GM19372 (cell line): ENCODE results near the gene SPATS2.

Experiments
- ATAC-seq: cut with Tn5 transposase; IDR thresholded peaks from one replicate; pipeline ENCODE4 v1.9.1; 2021; ENCODE audit warnings: mild to moderate bottlenecking, low read depth, moderate library complexity; ENCODE audit not compliant: unreplicated experiment

Gene SPATS2

GRCh38 chr12:49552014-49552413 lies 184.8 kb downstream of the SPATS2 start:
- ATAC-seq: no peak

- ATAC-seq: no peak
Measured at GRCh38 chr12:49552425-49552824, 185.2 kb downstream of the SPATS2 start.

GRCh38 chr12:49552899-49553298 lies 185.6 kb downstream of the SPATS2 start:
- ATAC-seq: no peak

- no peak for ATAC-seq
Measured at GRCh38 chr12:49553512-49554088, 186.3 kb downstream of the SPATS2 start.

GRCh38 chr12:49554266-49554665 lies 187.0 kb downstream of the SPATS2 start:
- no peak for ATAC-seq

- no peak for ATAC-seq
Measured at GRCh38 chr12:49555631-49556390, 188.5 kb downstream of the SPATS2 start.

GRCh38 chr12:49556391-49557186 lies 189.3 kb downstream of the SPATS2 start:
- no peak for ATAC-seq

- ATAC-seq: no peak
Measured at GRCh38 chr12:49557187-49557916, 190.1 kb downstream of the SPATS2 start.

- ATAC-seq: no peak
Measured at GRCh38 chr12:49557917-49558215, 190.6 kb downstream of the SPATS2 start.

GRCh38 chr12:49558526-49558925 lies 191.3 kb downstream of the SPATS2 start:
- no peak for ATAC-seq

- ATAC-seq: no peak
Measured at GRCh38 chr12:49559011-49559675, 191.9 kb downstream of the SPATS2 start.

GRCh38 chr12:49560695-49561094 lies 193.4 kb downstream of the SPATS2 start:
- no peak for ATAC-seq

GRCh38 chr12:49562233-49562632 lies 195.0 kb downstream of the SPATS2 start:
- no peak for ATAC-seq

- ATAC-seq: no peak
Measured at GRCh38 chr12:49562831-49563230, 195.6 kb downstream of the SPATS2 start.

- no peak for ATAC-seq
Measured at GRCh38 chr12:49563951-49564685, 196.9 kb downstream of the SPATS2 start.

GRCh38 chr12:49564686-49565405 lies 197.6 kb downstream of the SPATS2 start:
- ATAC-seq: no peak

- no peak for ATAC-seq
Measured at GRCh38 chr12:49565406-49566265, 198.4 kb downstream of the SPATS2 start.

GRCh38 chr12:49566361-49566760 lies 199.1 kb downstream of the SPATS2 start:
- no peak for ATAC-seq
